ENCODE data around the gene RNPEP. TPM values are rescaled to one million over a fixed set of nuclear protein-coding genes. Genes with fewer than 3 reads are reported as not detected.

RNPEP gene
- total and polyA plus RNA-seq, 4 donors = 40.7 to 74.9 (median 47.5) TPM

GRCh38 chr1:202038688-202039346 lies 56.4 kb downstream of the RNPEP start:
- ATAC-seq (ENCODE audit: insufficient read depth, low FRiP score) (no peak), DNase-seq (no peak)
- H3K27me3 ChIP-seq (ENCODE audit: control insufficient read depth in 3 of 3, insufficient read depth in 3 of 3, low read length in 2 of 3) = no peaks in the 10 kb centered on the region
- no peak overlapping the region for H3K9ac ChIP-seq (ENCODE audit: insufficient read depth in 1 of 2, low read length in 2 of 2)
- TF ChIP-seq CTCF (IDR thresholded peaks at IDR 0.05; ENCODE audit: control extremely low read depth, extremely low read depth) = no peak
- H3K4me3 ChIP-seq = no peak overlapping the region
- H3K27ac ChIP-seq (ENCODE audit: low read depth in 1 of 2, low read length in 1 of 2) = no peak overlapping the region
- H3K4me1 ChIP-seq (ENCODE audit: control insufficient read depth in 5 of 5, insufficient read depth in 5 of 5, low read length in 5 of 5) = peaks cover 0 to 4% (median 0%) of the 10 kb centered on the region in 5 donors
- H3K9me3 ChIP-seq (ENCODE audit: control insufficient read depth in 4 of 4, insufficient read depth in 3 of 4, low read length in 3 of 4) = no peaks in the 10 kb centered on the region
- WGBS, 2 donors = 94 to 98% methylated on average over 2 of the region's 2 CpGs
- no peaks in the 10 kb centered on the region for H3K36me3 ChIP-seq (ENCODE audit: control insufficient read depth in 4 of 4, insufficient read depth in 4 of 4, low read length in 4 of 4)

- TF ChIP-seq CTCF (IDR thresholded peaks at IDR 0.05; ENCODE audit: control extremely low read depth, extremely low read depth) = no peak
- 83 to 91% methylated on average over 2 of the region's 2 CpGs for WGBS, 2 donors
- Histone ChIP-seq H3K4me3 (no peak overlapping the region), H3K27me3 (ENCODE audit: control insufficient read depth in 3 of 3, insufficient read depth in 3 of 3, low read length in 2 of 3) (no peaks in the 10 kb centered on the region), H3K36me3 (ENCODE audit: control insufficient read depth in 4 of 4, insufficient read depth in 4 of 4, low read length in 4 of 4) (no peaks in the 10 kb centered on the region), H3K9me3 (ENCODE audit: control insufficient read depth in 4 of 4, insufficient read depth in 3 of 4, low read length in 3 of 4) (no peaks in the 10 kb centered on the region), H3K27ac (ENCODE audit: low read depth in 1 of 2, low read length in 1 of 2) (peak overlapping the region in 1 of 2 donors; percentile 78), H3K9ac (ENCODE audit: insufficient read depth in 1 of 2, low read length in 2 of 2) (no peak overlapping the region), H3K4me1 (ENCODE audit: control insufficient read depth in 5 of 5, insufficient read depth in 5 of 5, low read length in 5 of 5) (peaks cover 0 to 23% (median 5%) of the 10 kb centered on the region in 5 donors)
- DNase-seq = no peak
- no peak for ATAC-seq (ENCODE audit: insufficient read depth, low FRiP score)
Measured at GRCh38 chr1:202045705-202046104, 63.3 kb downstream of the RNPEP start.

- no peaks in the 10 kb centered on the region for H3K9me3 ChIP-seq (ENCODE audit: control insufficient read depth in 4 of 4, insufficient read depth in 3 of 4, low read length in 3 of 4)
- H3K4me1 ChIP-seq (ENCODE audit: control insufficient read depth in 5 of 5, insufficient read depth in 5 of 5, low read length in 5 of 5) = peaks cover 0 to 23% (median 5%) of the 10 kb centered on the region in 5 donors
- no peak overlapping the region for H3K9ac ChIP-seq (ENCODE audit: insufficient read depth in 1 of 2, low read length in 2 of 2)
- H3K27ac ChIP-seq (ENCODE audit: low read depth in 1 of 2, low read length in 1 of 2) = peak overlapping the region in 1 of 2 donors; percentile 78
- H3K27me3 ChIP-seq (ENCODE audit: control insufficient read depth in 3 of 3, insufficient read depth in 3 of 3, low read length in 2 of 3) = no peaks in the 10 kb centered on the region
- no peak for TF ChIP-seq CTCF (IDR thresholded peaks at IDR 0.05; ENCODE audit: control extremely low read depth, extremely low read depth)
- peak; percentile 74 to 88 (median 83) for DNase-seq
- H3K4me3 ChIP-seq = no peak overlapping the region
- no peaks in the 10 kb centered on the region for H3K36me3 ChIP-seq (ENCODE audit: control insufficient read depth in 4 of 4, insufficient read depth in 4 of 4, low read length in 4 of 4)
- peak; percentile 49 for ATAC-seq (ENCODE audit: insufficient read depth, low FRiP score)
- 70 to 90% methylated on average over 3 of the region's 3 CpGs for WGBS, 2 donors
Measured at GRCh38 chr1:202046227-202046626, 63.8 kb downstream of the RNPEP start.
